Fibroblast of villous mesenchyme (primary cell): ENCODE results near the gene PUSL1. TPM values are rescaled to one million over a fixed set of nuclear protein-coding genes. Genes with fewer than 3 reads are reported as not detected.
A peak's percentile ranks its signal among the peaks of the same experiment; 100 is the strongest.

Experiments used
- DNase-seq: peaks from one replicate; pipeline ENCODE4 v3.0.0-alpha.2; 2010; ENCODE audit warnings: low read depth
- H3K4me3 ChIP-seq: 2 replicates; pipeline ENCODE4 v1.5.1; 2011; ENCODE audit warnings: low read depth, mild to moderate bottlenecking, low read length
- CTCF ChIP-seq: IDR thresholded peaks from 2 replicates; pipeline ENCODE4 v1.5.1; 2012; ENCODE audit warnings: low read depth, mild to moderate bottlenecking, low read length; ENCODE audit not compliant: insufficient read depth
- total RNA-seq: library from RNA; depleted of rRNA; stranded (reverse); fragments of >200 nt; gene quantifications from 2 replicates; pipeline ENCODE4 v1.2.3, GENCODE V29; 2012

The PUSL1 gene
- total RNA-seq, 1 donor = 25.0 TPM

- DNase-seq = no peak
- H3K4me3 ChIP-seq = peak overlapping the region; percentile 76
- no peak for TF ChIP-seq CTCF
Observed at GRCh38 chr1:1272341-1273208, 35.8 kb upstream of the PUSL1 start.

GRCh38 chr1:1273209-1273511 is 35.2 kb upstream of the PUSL1 start:
- TF ChIP-seq CTCF = no peak
- DNase-seq = peak; percentile 25
- H3K4me3 ChIP-seq = peak overlapping the region; percentile 76

GRCh38 chr1:1273512-1274298 is 34.7 kb upstream of the PUSL1 start, which contains the start of gene UBE2J2:
UBE2J2 (minus strand) TSS chr1:1273854; CDS start chr1:1267992, 5,862 bp downstream.
- no peak for TF ChIP-seq CTCF
- peak; percentile 94 for DNase-seq
- peak within 1 kb of the TSS; percentile 76 for H3K4me3 ChIP-seq

- TF ChIP-seq CTCF = no peak
- DNase-seq = no peak
- peak overlapping the region; percentile 74 for H3K4me3 ChIP-seq
Observed at GRCh38 chr1:1274299-1274930, 34.0 kb upstream of the PUSL1 start.

GRCh38 chr1:1274931-1275431 is 33.4 kb upstream of the PUSL1 start:
- no peak overlapping the region for H3K4me3 ChIP-seq
- no peak for DNase-seq
- TF ChIP-seq CTCF = no peak

- DNase-seq = peak; percentile 79
- TF ChIP-seq CTCF = no peak
- no peak overlapping the region for H3K4me3 ChIP-seq
Observed at GRCh38 chr1:1275836-1276235, 32.6 kb upstream of the PUSL1 start.
